ENCODE measurements around the gene ZNF607. TPM values are rescaled to one million over a fixed set of nuclear protein-coding genes. Genes with fewer than 3 reads are reported as not detected.

Gene ZNF607
- total RNA-seq, 2 experiments from 2014 or later = 6.6 to 9.1 TPM

GRCh38 chr19:37655301-37655688, 64.3 kb downstream of the ZNF607 start, which contains the start of gene ZFP30:
Gene ZFP30 (minus strand): TSS chr19:37655465. CDS start chr19:37647822, 7,643 bp downstream.
- CTCF ChIA-PET = no interaction called here
- POLR2A ChIA-PET = interaction anchor here (1.1 to 1.6 kb wide), 4 partner anchors 61 to 188 kb away, joined by 3 to 10 read pairs (median 8); partner anchors contain the start of genes ZNF540, ZNF569 and ZNF571

- CTCF ChIA-PET = no interaction called here
These were observed 64.8 kb downstream of the ZNF607 start for GRCh38 chr19:37654629-37655300.

GRCh38 chr19:37654118-37654517, 65.4 kb downstream of the ZNF607 start:
- POLR2A ChIA-PET = interaction anchor here (0.5 to 1.6 kb wide), 5 partner anchors 41 to 186 kb away, joined by 3 to 10 read pairs (median 3); partner anchors contain the start of genes ZNF540, ZNF569, ZNF571 and ZNF573
- CTCF ChIA-PET = no interaction called here

More at GRCh38 chr19:37654629-37655300, 64.8 kb downstream of the ZNF607 start:
- POLR2A ChIA-PET = interaction anchor here (0.5 to 1.6 kb wide), 5 partner anchors 40 to 187 kb away, joined by 3 to 10 read pairs (median 5); partner anchors contain the start of genes ZNF540, ZNF569 and ZNF571

Other genes starting within 250 kb of the ZNF607 start
- gene ZNF793, start 212.8 kb downstream of the ZNF607 start, total RNA-seq = 1 to 10 TPM; 3.4 to 3.5 TPM
- 1 to 10 TPM; 1.7 to 1.8 TPM for gene ZNF571, start 125.0 kb downstream of the ZNF607 start, total RNA-seq
- 1 to 10 TPM in 1 of 2 experiments, under 1 TPM in 1; 0.84 to 1.2 TPM for gene ZNF540, start 124.9 kb downstream of the ZNF607 start, total RNA-seq
- 1 to 10 TPM; 8.8 to 8.9 TPM for gene ZFP30, start 64.3 kb downstream of the ZNF607 start, total RNA-seq
- 10 to 100 TPM in 1 of 2 experiments, 1 to 10 TPM in 1; 7.2 to 11.7 TPM for gene ZNF573, start 59.8 kb upstream of the ZNF607 start, total RNA-seq
- gene WDR87, start 186.8 kb upstream of the ZNF607 start, total RNA-seq = not detected
- 10 to 100 TPM; 14.0 to 15.3 TPM for gene SIPA1L3, start 187.4 kb upstream of the ZNF607 start, total RNA-seq